CD4-positive, alpha-beta T cell (primary cell): ENCODE measurements around the gene RAPGEF2. TPM values are rescaled to one million over a fixed set of nuclear protein-coding genes. Genes with fewer than 3 reads are reported as not detected.

Source experiments
- ATAC-seq: fragments of 200-7000 bp; cut with Tn5 transposase; one replicate; pipeline ENCODE4 v1.10.0; 2022; ENCODE audit warnings: mild to moderate bottlenecking; ENCODE audit not compliant: poor library complexity
- CTCF ChIA-PET: fragments of 350-600 bp; sonication (Branson Sonifier 250); formaldehyde crosslinking; loops from one replicate; lab custom pipeline; 2021; ENCODE audit warnings: antibody characterized with exemption, inconsistent platforms; lab: Charles Lee
- POLR2A ChIA-PET: fragments of 350-600 bp; sonication (Branson Sonifier 250); formaldehyde crosslinking; loops from one replicate; lab custom pipeline; 2021; ENCODE audit warnings: antibody characterized with exemption, inconsistent platforms; lab: Charles Lee
- DNase-seq, 14 experiments: peaks; one replicate each; pipeline ENCODE4 v3.0.0-alpha.2; 2013 to 2020; ENCODE audit warnings: mixed read lengths in 2 of 14
- H3K27ac ChIP-seq, 2 donors: one replicate each; pipeline versions ENCODE4 v1.5.1 to v1.7.0; 2013; ENCODE audit warnings: low read length in 2 of 2, low read depth in 1 of 2, mild to moderate bottlenecking in 1 of 2
- H3K27me3 ChIP-seq, 2 experiments: 1 replicate in 1 of 2; 2 replicates in 1 of 2; pipeline versions ENCODE4 v1.6.1 to v1.7.0; 2013; ENCODE audit warnings: low read length in 2 of 2, control low read depth in 1 of 2, mild to moderate bottlenecking in 1 of 2, moderate library complexity in 1 of 2; ENCODE audit not compliant: insufficient read depth in 2 of 2, control insufficient read depth in 1 of 2
- H3K36me3 ChIP-seq: one replicate; pipeline ENCODE4 v1.6.1; 2013; ENCODE audit warnings: low read length, control low read depth; ENCODE audit not compliant: insufficient read depth
- H3K4me1 ChIP-seq: one replicate; pipeline ENCODE4 v1.6.1; 2013; ENCODE audit warnings: low read length, control low read depth; ENCODE audit not compliant: insufficient read depth
- H3K4me3 ChIP-seq: one replicate; pipeline ENCODE4 v1.5.1; 2013; ENCODE audit warnings: mild to moderate bottlenecking, low read length, moderate library complexity
- H3K9me3 ChIP-seq, 2 experiments: 1 replicate in 1 of 2; 2 replicates in 1 of 2; pipeline versions ENCODE4 v1.6.1 to v1.7.0; 2013; ENCODE audit warnings: low read length in 2 of 2, mild to moderate bottlenecking in 2 of 2, control low read depth in 1 of 2, moderate library complexity in 1 of 2; ENCODE audit not compliant: control insufficient read depth in 1 of 2, insufficient read depth in 1 of 2
- H3K27ac Mint-ChIP-seq: one replicate; pipeline ENCODE4 v1.8.0; 2020; ENCODE audit warnings: mixed read lengths
- H3K27me3 Mint-ChIP-seq: one replicate; pipeline ENCODE4 v1.8.0; 2021; ENCODE audit warnings: mixed read lengths
- H3K36me3 Mint-ChIP-seq: one replicate; pipeline ENCODE4 v1.8.0; 2021; ENCODE audit warnings: low read depth, mixed read lengths
- H3K4me1 Mint-ChIP-seq: one replicate; pipeline ENCODE4 v1.8.0; 2021; ENCODE audit warnings: low read depth, mixed read lengths
- H3K4me3 Mint-ChIP-seq: one replicate; pipeline ENCODE4 v1.8.0; 2020; ENCODE audit warnings: mild to moderate bottlenecking, mixed read lengths
- H3K9me3 Mint-ChIP-seq: one replicate; pipeline ENCODE4 v1.8.0; 2020; ENCODE audit warnings: mixed read lengths
- CTCF ChIP-seq: fragments of 200-600 bp; IDR thresholded peaks from one replicate; pipeline ENCODE4 v1.8.0; 2022; ENCODE audit warnings: antibody characterized with exemption, mild to moderate bottlenecking
- intact Hi-C, 2 experiments: fragments of 100-400 bp; cut with DNase I in 1 of 2; cut with micrococcal nuclease in 1 of 2; formaldehyde crosslinking; loops; one replicate each; pipeline versions ENCODE4 v1.15.1 to v1.9.0; 2023 to 2025; cut with DNase I, micrococcal nuclease
- total RNA-seq, 174 experiments: library from RNA in 2 of 174; stranded (reverse) in 2 of 174; gene quantifications; one replicate each; pipeline ENCODE4 v1.2.3 and lab custom pipeline; 2021 to 2026

Gene RAPGEF2
- total RNA-seq, 2 experiments from 2014 or later = 25.6 to 26.4 TPM

GRCh38 chr4:159126716-159127115 is 23.8 kb downstream of the RAPGEF2 start:
- POLR2A ChIA-PET = no interaction called here
- ATAC-seq (no peak), DNase-seq (no peak)
- TF ChIP-seq CTCF = no peak
- CTCF ChIA-PET = no interaction called here
- Mint-ChIP-seq H3K27me3 (no peaks in the 10 kb centered on the region), H3K36me3 (no peaks in the 10 kb centered on the region), H3K9me3 (no peaks in the 10 kb centered on the region), H3K4me3 (no peak overlapping the region), H3K27ac (no peak overlapping the region), H3K4me1 (peaks cover 23% of the 10 kb centered on the region)
- Histone ChIP-seq H3K36me3 (no peaks in the 10 kb centered on the region), H3K27ac (no peak overlapping the region), H3K9me3 (no peaks in the 10 kb centered on the region), H3K4me1 (no peaks in the 10 kb centered on the region), H3K4me3 (no peak overlapping the region), H3K27me3 (no peaks in the 10 kb centered on the region)
- intact Hi-C loops = no loop called here

GRCh38 chr4:159127745-159128518 is 25.1 kb downstream of the RAPGEF2 start:
- H3K36me3 Mint-ChIP-seq = no peaks in the 10 kb centered on the region
- Histone ChIP-seq H3K36me3 (no peaks in the 10 kb centered on the region), H3K4me3 (no peak overlapping the region), H3K27ac (no peak overlapping the region), H3K4me1 (no peaks in the 10 kb centered on the region), H3K27me3 (no peaks in the 10 kb centered on the region), H3K9me3 (no peaks in the 10 kb centered on the region)
- H3K4me1 Mint-ChIP-seq = peaks cover 23% of the 10 kb centered on the region
- ChIA-PET CTCF (no interaction called here), POLR2A (no interaction called here)
- DNase-seq (no peak), ATAC-seq (no peak)
- TF ChIP-seq CTCF = no peak
- H3K4me3 Mint-ChIP-seq = no peak overlapping the region
- intact Hi-C loops = no loop called here
- no peaks in the 10 kb centered on the region for H3K27me3 Mint-ChIP-seq
- H3K27ac Mint-ChIP-seq = no peak overlapping the region
- no peaks in the 10 kb centered on the region for H3K9me3 Mint-ChIP-seq

- POLR2A ChIA-PET = no interaction called here
Observed at GRCh38 chr4:159129814-159130550, 27.1 kb downstream of the RAPGEF2 start.

More at GRCh38 chr4:159129814-159130550, 27.1 kb downstream of the RAPGEF2 start:
- no peak overlapping the region for H3K4me3 Mint-ChIP-seq
- H3K9me3 ChIP-seq = peaks cover 0 to 1% of the 10 kb centered on the region in 2 experiments
- H3K36me3 ChIP-seq = no peaks in the 10 kb centered on the region
- H3K36me3 Mint-ChIP-seq = no peaks in the 10 kb centered on the region
- ATAC-seq (no peak), DNase-seq (no peak)
- CTCF ChIA-PET = no interaction called here
- intact Hi-C loops = no loop called here
- H3K4me1 ChIP-seq = no peaks in the 10 kb centered on the region
- H3K4me1 Mint-ChIP-seq = peaks cover 27% of the 10 kb centered on the region
- H3K4me3 ChIP-seq = no peak overlapping the region
- no peaks in the 10 kb centered on the region for H3K9me3 Mint-ChIP-seq
- TF ChIP-seq CTCF = no peak
- no peak overlapping the region for H3K27ac ChIP-seq
- no peak overlapping the region for H3K27ac Mint-ChIP-seq
- no peaks in the 10 kb centered on the region for H3K27me3 ChIP-seq
- H3K27me3 Mint-ChIP-seq = no peaks in the 10 kb centered on the region
